GM10266 (cell line): Measurements from ENCODE around the gene VPS13C.

Experiments used
- DNase-seq: peaks from one replicate; pipeline ENCODE4 v3.0.0; 2012; ENCODE audit errors: extremely low spot score
- TF ChIP-seq, protein P1 (sequence below): IDR thresholded peaks from 2 replicates; pipeline ENCODE4 v1.5.1; 2012; ENCODE audit warnings: mild to moderate bottlenecking, low read depth; ENCODE audit not compliant: control insufficient read depth, insufficient read depth; ENCODE audit errors: missing control alignments

Gene VPS13C

DNA sequence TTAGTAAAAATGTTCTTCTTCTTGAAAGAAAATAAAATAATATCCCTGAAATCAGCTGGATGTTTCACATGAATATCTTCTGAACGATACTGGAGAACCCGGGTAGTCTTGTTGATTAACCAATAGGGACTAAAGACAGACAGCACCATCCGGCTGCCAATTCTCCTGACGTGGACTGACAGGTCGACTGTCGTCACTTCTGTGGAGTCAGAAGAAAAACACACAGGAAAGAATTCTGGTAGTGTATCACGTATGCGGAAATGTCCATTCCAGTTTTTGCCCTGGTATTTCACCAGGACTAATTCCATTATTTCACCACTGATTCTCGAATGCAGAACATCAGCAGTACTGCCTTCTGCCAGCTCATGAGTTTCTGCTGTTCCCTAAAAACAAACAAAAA lies 144.6 kb downstream of the VPS13C start:
- no peak for DNase-seq
- TF ChIP-seq, protein P1, sequence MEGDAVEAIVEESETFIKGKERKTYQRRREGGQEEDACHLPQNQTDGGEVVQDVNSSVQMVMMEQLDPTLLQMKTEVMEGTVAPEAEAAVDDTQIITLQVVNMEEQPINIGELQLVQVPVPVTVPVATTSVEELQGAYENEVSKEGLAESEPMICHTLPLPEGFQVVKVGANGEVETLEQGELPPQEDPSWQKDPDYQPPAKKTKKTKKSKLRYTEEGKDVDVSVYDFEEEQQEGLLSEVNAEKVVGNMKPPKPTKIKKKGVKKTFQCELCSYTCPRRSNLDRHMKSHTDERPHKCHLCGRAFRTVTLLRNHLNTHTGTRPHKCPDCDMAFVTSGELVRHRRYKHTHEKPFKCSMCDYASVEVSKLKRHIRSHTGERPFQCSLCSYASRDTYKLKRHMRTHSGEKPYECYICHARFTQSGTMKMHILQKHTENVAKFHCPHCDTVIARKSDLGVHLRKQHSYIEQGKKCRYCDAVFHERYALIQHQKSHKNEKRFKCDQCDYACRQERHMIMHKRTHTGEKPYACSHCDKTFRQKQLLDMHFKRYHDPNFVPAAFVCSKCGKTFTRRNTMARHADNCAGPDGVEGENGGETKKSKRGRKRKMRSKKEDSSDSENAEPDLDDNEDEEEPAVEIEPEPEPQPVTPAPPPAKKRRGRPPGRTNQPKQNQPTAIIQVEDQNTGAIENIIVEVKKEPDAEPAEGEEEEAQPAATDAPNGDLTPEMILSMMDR, result no peak

DNA sequence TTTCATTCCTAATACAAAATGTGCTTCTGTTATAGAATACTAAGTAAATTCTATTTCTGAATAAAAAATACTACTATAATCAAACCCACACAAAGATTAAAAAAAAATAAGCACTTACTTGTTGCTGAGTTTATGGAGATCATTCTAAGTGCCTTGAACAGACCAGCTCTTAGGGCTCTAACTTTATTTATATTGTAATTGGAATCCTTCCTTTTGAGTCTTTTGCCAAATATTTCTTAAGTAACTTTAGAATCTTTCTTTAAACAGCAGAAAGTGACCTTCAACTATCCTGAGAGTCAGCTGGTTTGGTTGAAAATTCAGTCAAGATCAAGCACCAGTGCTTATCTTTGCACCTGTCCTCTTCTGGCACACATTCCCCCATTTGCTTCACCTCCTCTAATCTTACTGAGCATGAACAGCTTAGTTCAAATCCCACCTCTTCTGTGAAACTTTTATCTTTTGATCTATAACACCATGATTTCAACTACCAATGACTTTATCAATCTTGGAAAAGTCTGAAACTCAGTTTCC lies 149.3 kb downstream of the VPS13C start:
- TF ChIP-seq, protein P1, result no peak
- no peak for DNase-seq

DNA sequence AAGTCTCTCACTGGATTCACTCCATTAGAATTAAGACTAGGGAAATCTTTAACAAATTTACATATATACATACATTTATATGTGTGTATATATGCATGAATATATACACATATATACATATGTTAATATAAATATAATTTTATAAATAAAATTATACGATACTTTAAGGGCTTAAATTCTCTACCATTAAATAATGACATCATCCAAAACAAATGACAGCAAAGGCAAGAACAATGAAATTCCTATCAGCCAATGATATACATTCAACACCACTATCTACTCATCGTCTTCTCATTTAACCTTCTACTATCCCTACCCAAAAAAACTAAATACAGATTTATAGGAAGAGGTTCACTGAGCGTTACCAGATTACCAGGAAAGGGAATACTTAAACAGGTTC lies 152.0 kb downstream of the VPS13C start:
- no peak for DNase-seq
- TF ChIP-seq, protein P1, result no peak

DNA sequence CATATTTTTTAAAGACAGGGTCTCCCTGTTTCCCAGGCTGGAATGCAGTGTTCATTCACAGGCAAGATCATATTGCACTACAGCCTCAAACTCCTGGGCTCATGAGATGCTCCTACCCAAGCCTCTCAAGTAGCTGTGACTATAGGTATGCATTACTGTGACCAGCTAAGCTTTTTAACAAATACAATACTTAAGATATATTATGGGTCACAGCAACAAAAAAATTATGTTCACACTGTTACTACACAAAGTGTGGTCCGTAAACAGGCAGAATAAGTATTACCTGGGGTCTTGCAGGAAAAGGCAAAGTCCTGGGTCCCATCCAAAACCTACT lies 152.5 kb downstream of the VPS13C start:
- no peak for DNase-seq
- TF ChIP-seq, protein P1, result no peak

DNA sequence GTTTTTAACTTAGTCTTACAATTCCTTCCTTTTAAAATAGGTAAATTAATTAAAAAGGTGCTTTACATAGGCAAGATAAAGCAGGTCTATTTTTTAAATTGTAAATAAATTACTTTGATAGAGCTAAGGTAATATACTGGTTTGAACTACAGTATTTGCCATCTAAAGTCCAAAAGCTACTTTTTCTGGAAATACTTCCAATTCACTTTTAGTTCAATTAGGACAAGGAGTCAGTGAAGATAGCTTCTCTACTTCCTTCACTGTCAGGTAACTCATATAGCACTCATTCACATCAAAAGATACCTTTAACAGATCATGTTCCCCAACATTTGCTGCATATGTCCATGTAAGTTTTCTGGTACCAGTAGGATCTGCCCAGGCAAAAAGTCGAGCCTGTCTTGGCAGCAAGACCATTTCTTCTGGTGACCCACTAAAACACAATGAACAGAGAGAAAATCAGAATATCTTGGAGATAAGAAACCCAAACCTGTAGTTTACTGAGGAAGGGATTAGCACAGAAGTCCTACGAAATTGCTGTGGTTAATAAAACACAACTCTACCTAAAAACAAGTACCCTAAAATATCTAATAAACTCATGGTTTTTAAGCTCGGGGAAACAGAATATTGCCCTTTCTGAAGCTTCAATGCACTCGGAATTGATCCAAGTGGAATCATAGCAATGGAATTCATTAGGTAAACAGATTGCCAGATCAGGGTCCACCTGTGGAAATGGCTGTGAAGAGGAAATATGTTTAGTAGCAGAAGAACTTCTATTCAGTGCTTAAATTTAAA lies 153.1 kb downstream of the VPS13C start:
- DNase-seq, result no peak
- TF ChIP-seq, protein P1, result no peak

DNA sequence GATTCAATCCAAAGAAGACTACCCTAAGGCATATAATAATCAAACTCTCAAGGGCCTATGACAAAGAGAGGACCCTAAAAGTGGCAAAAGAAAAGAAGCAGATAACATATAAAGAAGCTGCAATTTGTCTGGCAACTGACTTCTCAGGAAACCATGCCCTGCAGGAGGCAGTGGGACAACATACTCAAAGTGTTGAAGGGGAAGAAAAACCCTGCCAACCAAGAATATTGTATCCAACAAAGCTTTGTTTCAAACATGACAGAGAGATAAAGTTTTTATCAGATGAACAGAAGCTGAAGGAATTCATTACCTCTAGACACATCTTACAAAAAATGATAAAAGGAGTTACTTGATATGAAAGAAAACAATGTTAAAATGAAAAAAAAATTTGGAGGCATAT lies 167.1 kb downstream of the VPS13C start:
- TF ChIP-seq, protein P1, result no peak
- DNase-seq, result no peak

DNA sequence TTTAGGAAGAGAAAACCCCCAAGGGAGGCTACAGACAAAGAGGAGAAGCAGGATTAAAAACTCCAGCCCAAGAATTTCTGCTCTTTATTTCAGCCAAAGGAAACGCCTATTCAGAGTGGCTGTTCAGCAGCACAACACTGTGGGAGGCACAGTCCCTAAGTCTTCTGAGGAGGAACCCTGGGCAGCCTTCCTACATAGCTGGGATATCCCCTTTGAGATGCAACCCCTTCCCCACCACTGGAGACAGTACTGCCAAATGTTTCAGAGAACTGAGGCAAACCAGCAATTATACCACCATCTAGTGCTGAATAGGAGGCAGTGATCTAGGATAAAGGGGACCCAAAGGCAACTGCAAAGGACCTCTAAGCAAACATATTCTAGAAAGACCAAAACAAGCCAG lies 168.1 kb downstream of the VPS13C start:
- no peak for DNase-seq
- TF ChIP-seq, protein P1, result no peak
